ENCODE data around the gene RARB.

The RARB gene

DNA sequence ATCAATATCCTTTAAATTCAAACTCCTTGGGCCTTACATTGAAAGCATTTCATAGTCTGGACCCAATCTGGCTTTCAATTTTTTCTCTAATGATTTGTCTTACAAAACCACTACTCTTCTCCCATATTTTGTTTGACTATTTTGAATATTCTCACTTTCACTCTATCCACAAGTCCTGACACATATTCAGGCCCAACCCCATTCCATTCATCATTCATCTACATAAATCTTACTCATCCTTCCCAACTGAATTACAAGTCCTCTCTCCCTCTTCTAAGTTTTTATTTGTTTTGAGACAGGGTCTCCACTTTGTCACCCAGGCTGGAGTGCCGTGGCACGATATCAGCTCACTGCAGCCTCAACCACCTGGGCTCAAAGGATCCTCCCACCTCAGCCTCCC, 193.0 kb downstream of the RARB start:
- no peak overlapping the region for H3K4me3 ChIP-seq (replicated peaks; ENCODE audit: low read depth, low read length)
- DNase-seq (ENCODE audit: low read depth): no peak
- TF ChIP-seq, protein P1, sequence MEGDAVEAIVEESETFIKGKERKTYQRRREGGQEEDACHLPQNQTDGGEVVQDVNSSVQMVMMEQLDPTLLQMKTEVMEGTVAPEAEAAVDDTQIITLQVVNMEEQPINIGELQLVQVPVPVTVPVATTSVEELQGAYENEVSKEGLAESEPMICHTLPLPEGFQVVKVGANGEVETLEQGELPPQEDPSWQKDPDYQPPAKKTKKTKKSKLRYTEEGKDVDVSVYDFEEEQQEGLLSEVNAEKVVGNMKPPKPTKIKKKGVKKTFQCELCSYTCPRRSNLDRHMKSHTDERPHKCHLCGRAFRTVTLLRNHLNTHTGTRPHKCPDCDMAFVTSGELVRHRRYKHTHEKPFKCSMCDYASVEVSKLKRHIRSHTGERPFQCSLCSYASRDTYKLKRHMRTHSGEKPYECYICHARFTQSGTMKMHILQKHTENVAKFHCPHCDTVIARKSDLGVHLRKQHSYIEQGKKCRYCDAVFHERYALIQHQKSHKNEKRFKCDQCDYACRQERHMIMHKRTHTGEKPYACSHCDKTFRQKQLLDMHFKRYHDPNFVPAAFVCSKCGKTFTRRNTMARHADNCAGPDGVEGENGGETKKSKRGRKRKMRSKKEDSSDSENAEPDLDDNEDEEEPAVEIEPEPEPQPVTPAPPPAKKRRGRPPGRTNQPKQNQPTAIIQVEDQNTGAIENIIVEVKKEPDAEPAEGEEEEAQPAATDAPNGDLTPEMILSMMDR (IDR thresholded peaks at IDR 0.05; ENCODE audit: low read length, missing control alignments): no peak

DNA sequence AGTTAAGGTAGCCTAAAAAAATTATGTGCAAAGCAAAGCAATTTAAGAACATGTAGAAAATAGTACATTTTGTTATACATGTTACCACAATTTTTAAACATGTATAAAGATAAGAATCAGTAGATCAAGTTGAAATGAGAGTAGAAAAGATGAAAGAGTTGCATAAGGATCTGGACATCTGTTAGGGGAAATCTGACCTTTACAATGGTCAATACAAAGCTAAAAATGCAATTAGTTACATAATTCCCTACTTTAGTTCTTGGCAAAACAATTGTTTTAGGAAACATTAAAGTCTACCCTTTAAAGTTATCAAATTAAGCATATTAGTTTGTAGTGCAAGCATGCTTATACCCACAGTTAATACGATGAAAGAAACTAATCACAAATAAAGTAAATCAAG, 203.9 kb downstream of the RARB start:
- H3K4me3 ChIP-seq (replicated peaks; ENCODE audit: low read depth, low read length): no peak overlapping the region
- DNase-seq (ENCODE audit: low read depth): no peak
- TF ChIP-seq, protein P1 (IDR thresholded peaks at IDR 0.05; ENCODE audit: low read length, missing control alignments): no peak

DNA sequence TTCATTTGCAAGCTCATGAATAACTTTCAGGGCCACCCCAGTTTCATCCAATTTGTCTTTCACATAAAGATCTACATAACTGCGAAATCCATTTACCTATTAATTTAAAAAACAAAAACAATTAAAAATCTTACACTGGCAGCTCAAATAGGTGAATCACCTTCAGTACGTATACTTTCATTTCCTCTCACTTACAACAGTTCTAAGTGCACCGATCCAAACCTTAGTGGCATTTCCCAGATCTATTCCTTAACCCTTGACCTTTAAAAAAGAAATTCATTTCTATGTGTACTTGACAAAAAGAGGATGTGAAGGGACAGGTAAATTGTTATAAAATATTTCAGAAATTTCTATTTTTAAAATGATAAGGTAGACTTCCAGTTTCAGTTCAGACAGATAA, 205.9 kb downstream of the RARB start:
- DNase-seq (ENCODE audit: low read depth): no peak
- TF ChIP-seq, protein P1 (IDR thresholded peaks at IDR 0.05; ENCODE audit: low read length, missing control alignments): no peak

DNA sequence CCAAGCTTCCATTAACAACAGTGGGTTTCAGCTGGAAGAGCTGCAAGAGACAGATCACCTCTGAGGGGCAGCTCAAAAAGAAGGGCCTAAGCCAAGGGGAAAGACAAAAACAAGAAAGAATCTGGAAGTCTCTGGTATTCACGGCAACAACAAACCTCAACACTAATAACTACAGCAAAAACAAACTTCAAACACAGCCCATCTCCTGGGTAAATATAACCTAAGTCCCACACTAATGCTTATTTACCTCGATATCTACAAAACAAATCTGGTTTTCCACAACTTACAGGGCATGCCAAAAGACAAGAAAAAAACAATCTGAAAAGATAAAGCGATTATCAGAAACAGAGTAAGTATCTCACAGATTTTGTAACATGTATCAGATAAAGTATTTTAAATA, 207.0 kb downstream of the RARB start:
- no peak for DNase-seq (ENCODE audit: low read depth)
- no peak overlapping the region for H3K4me3 ChIP-seq (replicated peaks; ENCODE audit: low read depth, low read length)
- TF ChIP-seq, protein P1 (IDR thresholded peaks at IDR 0.05; ENCODE audit: low read length, missing control alignments): no peak

More for the DNA sequence above, 205.9 kb downstream of the RARB start:
- no peak overlapping the region for H3K4me3 ChIP-seq (replicated peaks; ENCODE audit: low read depth, low read length)
